OCI-LY3 (cell line): ENCODE data around the gene STK32C.

Experiments used
- CTCF ChIP-seq: fragments of 200-600, 300-600 bp; sonication (generic); IDR thresholded peaks from 2 replicates; pipeline ENCODE4 v1.5.1; 2014; ENCODE audit warnings: antibody characterized with exemption, low read length, low read depth
- EZH2phosphoT487 ChIP-seq: fragments of 200-600 bp; shearing (Covaris generic); IDR thresholded peaks from 2 replicates; pipeline ENCODE4 v1.6.1; 2018; ENCODE audit warnings: antibody characterized with exemption, mixed run types, low read depth

- TF ChIP-seq CTCF (no peak), EZH2phosphoT487 (no peak)
Observed at GRCh38 chr10:132306343-132306685, 1.4 kb downstream of the STK32C start.
